ENCODE data around the gene SNN.
A peak's percentile ranks its signal among the peaks of the same experiment; 100 is the strongest.

The SNN gene

DNA sequence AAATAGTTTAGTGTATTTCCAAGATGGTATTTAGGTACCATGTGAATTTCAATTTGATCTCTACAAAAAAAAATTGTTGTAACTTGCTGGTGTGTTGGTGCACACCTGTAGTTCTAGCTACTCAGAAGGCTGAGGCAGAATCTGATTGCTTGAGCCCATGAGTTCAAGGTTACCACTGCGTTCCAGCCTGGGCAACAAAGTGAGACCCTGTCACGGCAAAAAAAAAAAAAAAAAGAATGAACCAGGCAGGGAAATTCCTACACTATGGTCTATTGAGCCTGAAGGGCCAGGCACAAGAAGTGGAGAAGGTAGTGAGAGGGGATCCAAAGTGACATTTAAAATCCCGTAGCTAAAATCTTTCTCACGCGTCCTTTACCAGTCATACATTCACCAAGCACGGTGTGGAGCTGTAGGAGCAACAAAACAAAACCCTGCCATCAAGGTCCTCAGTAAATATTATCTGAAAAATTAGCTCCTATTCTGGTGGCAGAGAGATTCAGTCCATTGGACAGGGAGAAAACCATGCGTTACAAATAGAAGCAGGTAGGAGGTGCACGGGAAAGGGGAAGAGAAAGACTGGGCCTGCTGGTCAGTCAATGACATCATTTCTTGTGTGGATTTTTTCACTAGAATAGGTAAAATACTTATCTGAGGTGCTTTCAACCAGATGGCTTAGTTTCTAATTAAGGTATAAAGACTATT, 47.1 kb downstream of the SNN start:
- TF ChIP-seq EZH2phosphoT487 (IDR thresholded peaks at IDR 0.05; ENCODE audit: borderline replicate concordance, low read length): no peak
- TF ChIP-seq, protein P1, sequence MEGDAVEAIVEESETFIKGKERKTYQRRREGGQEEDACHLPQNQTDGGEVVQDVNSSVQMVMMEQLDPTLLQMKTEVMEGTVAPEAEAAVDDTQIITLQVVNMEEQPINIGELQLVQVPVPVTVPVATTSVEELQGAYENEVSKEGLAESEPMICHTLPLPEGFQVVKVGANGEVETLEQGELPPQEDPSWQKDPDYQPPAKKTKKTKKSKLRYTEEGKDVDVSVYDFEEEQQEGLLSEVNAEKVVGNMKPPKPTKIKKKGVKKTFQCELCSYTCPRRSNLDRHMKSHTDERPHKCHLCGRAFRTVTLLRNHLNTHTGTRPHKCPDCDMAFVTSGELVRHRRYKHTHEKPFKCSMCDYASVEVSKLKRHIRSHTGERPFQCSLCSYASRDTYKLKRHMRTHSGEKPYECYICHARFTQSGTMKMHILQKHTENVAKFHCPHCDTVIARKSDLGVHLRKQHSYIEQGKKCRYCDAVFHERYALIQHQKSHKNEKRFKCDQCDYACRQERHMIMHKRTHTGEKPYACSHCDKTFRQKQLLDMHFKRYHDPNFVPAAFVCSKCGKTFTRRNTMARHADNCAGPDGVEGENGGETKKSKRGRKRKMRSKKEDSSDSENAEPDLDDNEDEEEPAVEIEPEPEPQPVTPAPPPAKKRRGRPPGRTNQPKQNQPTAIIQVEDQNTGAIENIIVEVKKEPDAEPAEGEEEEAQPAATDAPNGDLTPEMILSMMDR (IDR thresholded peaks at IDR 0.05; ENCODE audit: low read depth, low read length, poor library complexity, severe bottlenecking): peak; percentile 36
- Histone ChIP-seq H3K79me2 (ENCODE audit: control insufficient read depth, low read length) (peaks cover 10% of the 10 kb centered on the region), H3K27me3 (ENCODE audit: control insufficient read depth, low read length) (no peaks in the 10 kb centered on the region), H3K9me2 (replicated peaks; ENCODE audit: control insufficient read depth, low read length) (no peaks in the 10 kb centered on the region), H3K4me1 (ENCODE audit: control insufficient read depth, low read length) (peaks cover 70% of the 10 kb centered on the region), H3K36me3 (ENCODE audit: control insufficient read depth, low read length) (peaks cover 46% of the 10 kb centered on the region), H3F3A (ENCODE audit: control insufficient read depth, insufficient read depth) (peaks cover 25% of the 10 kb centered on the region), H3K27ac (ENCODE audit: low read depth, low read length) (peak overlapping the region; percentile 76), H4K20me1 (ENCODE audit: control insufficient read depth, insufficient read depth, low read depth, low read length) (no peaks in the 10 kb centered on the region), H3K4me3 (ENCODE audit: low read length) (peak overlapping the region; percentile 42), H3K4me2 (ENCODE audit: low read length) (peak overlapping the region; percentile 63), H3K9me3 (ENCODE audit: control insufficient read depth, insufficient read depth, low read length) (no peaks in the 10 kb centered on the region)

DNA sequence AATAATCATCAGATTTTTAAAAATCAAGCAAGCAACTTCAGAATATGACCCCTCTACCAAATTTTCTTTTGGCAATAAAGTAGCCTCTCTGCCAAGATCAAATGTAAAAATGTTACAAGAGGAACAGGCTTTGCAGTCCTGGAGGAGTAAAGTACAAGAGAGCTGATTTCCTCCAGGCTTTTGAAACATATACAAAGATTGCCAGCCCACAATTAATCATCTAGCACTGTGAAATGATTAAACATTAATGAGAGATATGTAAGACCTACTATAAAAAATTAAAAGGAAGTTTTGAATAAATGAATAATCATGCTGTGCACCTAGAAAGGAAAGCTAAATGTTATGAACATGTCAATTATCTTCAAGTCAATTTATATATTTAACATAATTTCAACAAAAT, 48.1 kb downstream of the SNN start:
- Histone ChIP-seq H3K9me2 (replicated peaks; ENCODE audit: control insufficient read depth, low read length) (no peaks in the 10 kb centered on the region), H3F3A (ENCODE audit: control insufficient read depth, insufficient read depth) (peaks cover 25% of the 10 kb centered on the region), H3K27ac (ENCODE audit: low read depth, low read length) (peak overlapping the region; percentile 76), H3K4me3 (ENCODE audit: low read length) (peak overlapping the region; percentile 42), H3K79me2 (ENCODE audit: control insufficient read depth, low read length) (peaks cover 10% of the 10 kb centered on the region), H3K4me1 (ENCODE audit: control insufficient read depth, low read length) (peaks cover 61% of the 10 kb centered on the region), H3K36me3 (ENCODE audit: control insufficient read depth, low read length) (peaks cover 45% of the 10 kb centered on the region), H4K20me1 (ENCODE audit: control insufficient read depth, insufficient read depth, low read depth, low read length) (no peaks in the 10 kb centered on the region), H3K9me3 (ENCODE audit: control insufficient read depth, insufficient read depth, low read length) (no peaks in the 10 kb centered on the region), H3K4me2 (ENCODE audit: low read length) (peak overlapping the region; percentile 63), H3K27me3 (ENCODE audit: control insufficient read depth, low read length) (no peaks in the 10 kb centered on the region)
- TF ChIP-seq EZH2phosphoT487 (IDR thresholded peaks at IDR 0.05; ENCODE audit: borderline replicate concordance, low read length): no peak
- TF ChIP-seq, protein P1 (IDR thresholded peaks at IDR 0.05; ENCODE audit: low read depth, low read length, poor library complexity, severe bottlenecking): no peak

DNA sequence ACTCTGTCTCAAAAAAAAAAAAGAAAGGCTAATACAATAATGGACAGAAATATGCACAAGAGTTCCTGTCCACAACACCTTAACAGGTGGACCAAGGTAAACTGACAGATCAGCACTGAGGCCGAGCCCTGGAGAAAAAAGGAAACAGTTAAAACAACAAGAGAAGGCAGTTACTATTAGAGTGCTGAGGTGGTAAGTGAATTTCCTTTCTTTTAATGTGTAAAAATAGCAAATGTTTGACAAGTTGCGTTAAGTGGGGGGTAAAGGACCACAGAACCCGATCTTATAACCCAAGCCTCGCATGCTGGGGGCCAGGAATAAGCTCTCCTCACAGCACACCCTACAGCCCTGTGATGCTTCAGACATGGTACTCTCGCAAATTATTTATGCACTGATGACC, 49.6 kb downstream of the SNN start:
- Histone ChIP-seq H3K27ac (ENCODE audit: low read depth, low read length) (peak overlapping the region; percentile 39), H4K20me1 (ENCODE audit: control insufficient read depth, insufficient read depth, low read depth, low read length) (no peaks in the 10 kb centered on the region), H3K4me1 (ENCODE audit: control insufficient read depth, low read length) (peaks cover 53% of the 10 kb centered on the region), H3K79me2 (ENCODE audit: control insufficient read depth, low read length) (peaks cover 6% of the 10 kb centered on the region; the same call in 1 of the 2 replicates), H3K36me3 (ENCODE audit: control insufficient read depth, low read length) (peaks cover 50% of the 10 kb centered on the region), H3K4me3 (ENCODE audit: low read length) (peak overlapping the region; percentile 8), H3K9me3 (ENCODE audit: control insufficient read depth, insufficient read depth, low read length) (no peaks in the 10 kb centered on the region), H3F3A (ENCODE audit: control insufficient read depth, insufficient read depth) (peaks cover 25% of the 10 kb centered on the region), H3K9me2 (replicated peaks; ENCODE audit: control insufficient read depth, low read length) (no peaks in the 10 kb centered on the region), H3K4me2 (ENCODE audit: low read length) (peak overlapping the region; percentile 43), H3K27me3 (ENCODE audit: control insufficient read depth, low read length) (no peaks in the 10 kb centered on the region)
- TF ChIP-seq, protein P1 (IDR thresholded peaks at IDR 0.05; ENCODE audit: low read depth, low read length, poor library complexity, severe bottlenecking): no peak
- TF ChIP-seq EZH2phosphoT487 (IDR thresholded peaks at IDR 0.05; ENCODE audit: borderline replicate concordance, low read length): no peak

Measured in DOHH2 (cell line).